Stimulated activated CD4-positive, alpha-beta T cell treated with anti-CD3 and anti-CD28 coated beads, TNF-alpha, amount 100 ng/mL, for 24 hours (primary cell): ENCODE data around the gene ROBO4.

ENCODE experiments used
- DNase-seq, 3 experiments: peaks; one replicate each; pipeline ENCODE4 v3.0.0-alpha.2; 2020; ENCODE audit warnings: low read depth in 3 of 3

The ROBO4 gene

DNA sequence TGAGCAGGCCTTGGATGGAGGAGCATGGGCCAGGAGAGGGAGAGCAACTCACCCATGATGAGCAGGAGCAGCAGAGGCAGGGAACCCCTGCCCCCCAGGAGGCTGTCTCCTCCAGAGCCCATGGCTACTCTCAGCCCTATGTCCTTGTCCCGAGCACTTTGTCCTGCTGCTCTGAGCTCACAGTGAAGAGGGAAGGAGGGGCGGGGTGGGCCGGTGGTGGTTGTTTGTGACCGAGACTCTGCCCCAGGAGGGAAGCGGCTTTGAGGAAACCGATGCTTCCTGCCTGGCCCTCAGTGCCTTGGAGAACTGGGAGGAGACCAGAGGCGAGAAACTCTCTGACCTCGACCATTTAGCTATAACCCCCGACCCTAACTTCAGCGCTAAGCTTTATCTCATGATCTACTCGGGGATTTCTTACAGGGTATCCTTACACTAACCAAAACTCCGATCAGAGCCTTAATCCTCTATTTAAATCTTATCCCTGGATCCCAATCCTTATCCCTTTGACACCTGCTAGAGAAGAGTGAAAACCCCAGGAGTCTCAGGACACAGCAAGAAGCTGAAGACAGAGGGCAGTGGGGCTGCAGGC lies at the start of gene ROBO4:
Gene ROBO4, minus strand, starts transcription at position 192 of the 589 bp plus-strand sequence. Its CDS starts 70 bp downstream, at position 122.
- no peak for DNase-seq

DNA sequence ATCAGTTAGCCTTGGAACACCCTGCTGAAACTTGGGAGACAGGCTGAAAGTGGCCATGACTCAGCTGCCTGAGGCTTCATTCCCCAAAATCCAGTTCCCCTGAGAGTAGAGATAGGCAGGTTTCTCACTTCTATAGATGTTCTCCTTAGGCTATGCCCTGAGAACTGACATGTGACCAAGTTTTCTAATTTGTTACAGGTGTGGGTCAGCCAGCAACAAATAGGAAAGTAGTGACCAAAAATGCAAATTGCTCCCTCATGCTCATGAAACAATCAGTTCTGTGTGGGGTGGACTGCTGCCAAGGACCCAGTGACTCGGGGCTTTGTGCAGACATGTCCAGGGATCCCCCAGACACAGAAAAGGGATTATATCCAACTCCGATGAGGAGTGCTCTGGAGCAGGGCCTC lies 49.1 kb upstream of the ROBO4 start:
- no peak for DNase-seq

DNA sequence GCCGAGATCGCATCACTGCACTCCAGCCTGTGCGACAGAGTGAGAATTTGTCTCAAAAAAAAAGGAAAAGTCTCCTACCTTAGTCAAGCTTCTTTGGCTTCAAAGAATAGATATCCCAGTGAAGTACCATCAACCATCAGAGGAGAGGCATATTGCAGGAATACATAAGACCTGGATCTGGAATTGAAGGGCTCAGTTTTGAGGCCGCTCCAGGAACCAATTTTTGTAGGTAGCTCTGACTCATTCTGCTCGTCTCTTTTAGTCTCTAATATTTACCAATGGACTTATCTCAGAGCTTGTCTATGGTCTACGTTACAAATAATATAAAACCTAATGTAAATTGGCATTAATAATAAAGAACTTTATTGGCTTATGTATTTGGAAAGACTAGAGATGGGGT lies 48.2 kb upstream of the ROBO4 start:
- DNase-seq, result no peak

DNA sequence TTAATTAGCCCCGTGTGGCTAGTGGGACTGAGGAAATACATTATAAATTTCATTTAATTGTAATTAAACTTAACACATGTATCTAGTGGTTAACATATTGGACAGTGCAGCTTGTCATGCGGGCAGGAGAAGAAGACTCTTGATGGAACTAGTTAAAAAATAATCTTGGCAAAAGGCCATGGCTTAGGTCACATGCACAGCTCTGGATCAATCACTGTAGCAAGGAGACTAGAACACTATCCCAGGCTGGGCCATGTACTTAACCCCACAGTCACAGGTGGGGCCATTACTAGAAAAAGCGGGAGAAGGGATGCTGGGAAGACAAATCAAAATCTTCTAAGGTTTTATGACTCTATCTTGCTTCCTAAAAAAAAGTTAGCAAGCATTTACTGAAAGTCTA lies 46.9 kb upstream of the ROBO4 start:
- DNase-seq, result no peak

DNA sequence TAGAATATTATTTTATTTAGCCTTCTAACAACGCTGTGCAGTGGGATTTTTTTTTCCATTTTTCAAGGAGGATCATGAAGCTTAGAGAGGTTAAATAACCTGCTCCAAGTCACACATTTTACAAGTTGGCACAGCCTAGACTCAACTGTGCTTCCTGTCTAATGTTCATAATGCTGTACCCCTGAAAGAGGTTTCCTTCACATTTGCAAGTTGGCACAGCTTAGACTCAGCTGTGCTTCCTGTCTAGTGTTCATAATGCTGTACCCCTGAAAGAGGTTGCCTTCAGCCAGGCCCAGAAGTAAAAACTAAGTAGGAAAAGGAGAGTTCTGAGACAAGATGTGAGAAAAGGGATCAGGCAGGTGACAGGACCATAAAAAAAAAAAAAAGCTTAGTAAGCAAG lies 46.1 kb upstream of the ROBO4 start:
- DNase-seq, result no peak

DNA sequence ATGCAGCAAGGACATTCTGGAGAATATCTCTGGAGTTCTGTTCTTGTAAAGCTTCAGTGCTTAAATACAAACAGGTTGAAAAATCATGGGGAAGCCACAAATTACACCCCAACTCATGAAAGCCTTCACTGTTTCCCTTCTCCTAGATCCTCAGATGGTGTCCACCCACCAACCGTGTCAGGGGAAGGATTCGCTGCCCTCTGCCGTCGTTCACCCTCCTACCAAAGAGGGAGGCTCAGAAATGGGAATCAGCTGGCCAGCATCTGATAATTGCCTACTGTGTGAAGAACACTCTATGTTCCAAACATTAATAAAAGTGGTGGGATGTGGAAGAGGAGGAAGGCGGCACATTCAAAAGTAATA lies 45.6 kb upstream of the ROBO4 start:
- DNase-seq, result no peak

DNA sequence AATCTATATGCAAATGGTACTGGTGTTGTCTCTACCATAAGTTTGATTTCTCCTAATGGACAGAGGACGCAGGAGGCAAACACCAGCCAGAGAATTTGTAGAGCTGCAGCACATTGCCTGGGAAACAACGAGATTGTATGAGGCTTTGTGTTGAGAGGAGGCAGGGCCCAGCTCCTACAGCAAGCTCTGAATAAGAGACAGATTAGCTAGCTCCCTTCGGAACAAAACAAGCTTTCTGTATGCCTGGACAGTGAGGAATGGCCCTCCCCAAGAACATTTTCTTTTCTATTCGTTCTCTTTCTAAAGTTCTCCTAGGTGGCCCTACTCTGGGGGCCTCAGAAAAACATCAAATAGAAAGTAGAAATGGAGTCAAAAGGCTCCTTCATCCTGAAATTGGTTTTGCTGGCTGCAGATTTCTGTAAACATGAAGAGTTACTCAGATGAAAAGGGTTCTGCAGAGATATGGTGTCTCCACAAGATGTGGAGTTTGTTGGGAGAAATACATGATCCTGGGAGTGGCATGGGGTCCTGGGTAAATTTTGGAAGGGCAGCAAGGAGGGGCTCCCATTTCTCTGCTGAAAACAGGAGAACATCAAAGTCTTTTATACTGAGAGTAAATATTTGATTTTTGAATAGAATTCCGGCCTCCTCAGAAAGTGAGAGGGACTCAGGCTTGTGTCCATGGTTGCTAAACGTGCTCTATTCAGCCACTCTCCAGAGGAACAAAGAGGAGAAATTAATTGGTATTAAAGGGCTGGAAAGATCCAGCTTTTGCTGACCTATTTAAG lies 45.0 kb upstream of the ROBO4 start:
- no peak for DNase-seq

DNA sequence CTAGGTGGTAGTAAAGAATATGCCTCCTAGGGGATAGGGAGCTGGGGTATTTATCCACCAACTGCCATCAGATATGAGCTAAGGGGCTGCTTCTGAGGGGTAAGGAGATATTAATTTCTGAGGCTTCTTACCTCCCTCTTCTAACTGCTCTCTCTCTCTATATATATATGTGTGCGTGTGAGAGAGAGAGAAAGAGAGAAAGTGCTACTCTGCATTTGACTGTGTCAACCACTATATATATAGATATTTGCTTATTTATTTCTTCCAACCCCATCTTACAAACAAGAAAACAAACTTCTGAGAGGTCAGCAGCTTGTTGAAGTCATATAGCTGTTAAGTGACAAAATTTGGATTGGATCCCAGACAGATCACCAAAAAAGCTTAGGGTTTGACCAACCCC lies 44.0 kb upstream of the ROBO4 start:
- DNase-seq, result no peak

DNA sequence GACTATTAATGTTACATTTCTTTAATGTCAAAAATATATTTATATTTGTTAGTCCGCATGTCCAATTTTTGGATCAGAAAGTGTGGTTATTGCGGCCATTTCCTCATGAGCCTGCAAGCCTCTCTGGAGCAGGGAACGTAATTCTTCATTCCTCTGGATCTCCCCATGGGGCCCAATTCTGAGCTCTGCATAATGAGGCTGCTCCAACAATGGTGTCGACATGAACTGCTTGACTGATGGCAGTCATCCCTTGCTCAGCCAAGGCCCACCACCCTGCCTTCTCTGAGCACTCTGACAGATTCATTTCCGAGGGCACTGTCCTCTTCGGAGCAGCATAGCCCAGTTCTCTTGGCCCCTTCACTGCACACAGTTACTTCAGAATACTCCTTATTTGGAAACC lies 41.3 kb upstream of the ROBO4 start:
- DNase-seq, result no peak

DNA sequence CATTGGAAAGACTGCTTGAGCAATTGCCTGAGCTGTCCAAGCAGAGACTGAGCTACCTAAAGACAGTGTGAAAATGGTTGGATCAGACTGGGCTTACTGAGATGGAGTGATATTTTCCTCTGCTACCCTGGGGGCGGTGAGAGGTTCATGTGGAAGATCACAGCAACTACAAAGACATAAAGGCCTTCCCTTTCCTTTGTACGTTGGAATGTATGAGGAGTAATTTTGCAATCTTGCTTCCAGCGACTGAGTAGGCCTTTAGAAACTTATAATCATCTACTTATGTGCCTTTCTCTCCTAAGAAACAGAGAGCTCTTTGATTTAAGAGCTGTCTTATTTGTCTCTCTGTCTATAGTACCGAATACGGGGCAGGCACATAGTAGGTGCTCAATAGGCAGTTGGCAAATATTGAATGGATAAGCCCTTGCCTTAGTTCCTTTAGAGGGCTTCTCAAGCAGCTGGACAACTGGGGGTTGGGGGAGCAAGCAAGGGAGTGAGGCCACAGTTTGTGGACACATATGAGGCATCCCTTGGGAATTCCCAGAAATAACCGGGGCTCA lies 40.6 kb upstream of the ROBO4 start:
- no peak for DNase-seq

DNA sequence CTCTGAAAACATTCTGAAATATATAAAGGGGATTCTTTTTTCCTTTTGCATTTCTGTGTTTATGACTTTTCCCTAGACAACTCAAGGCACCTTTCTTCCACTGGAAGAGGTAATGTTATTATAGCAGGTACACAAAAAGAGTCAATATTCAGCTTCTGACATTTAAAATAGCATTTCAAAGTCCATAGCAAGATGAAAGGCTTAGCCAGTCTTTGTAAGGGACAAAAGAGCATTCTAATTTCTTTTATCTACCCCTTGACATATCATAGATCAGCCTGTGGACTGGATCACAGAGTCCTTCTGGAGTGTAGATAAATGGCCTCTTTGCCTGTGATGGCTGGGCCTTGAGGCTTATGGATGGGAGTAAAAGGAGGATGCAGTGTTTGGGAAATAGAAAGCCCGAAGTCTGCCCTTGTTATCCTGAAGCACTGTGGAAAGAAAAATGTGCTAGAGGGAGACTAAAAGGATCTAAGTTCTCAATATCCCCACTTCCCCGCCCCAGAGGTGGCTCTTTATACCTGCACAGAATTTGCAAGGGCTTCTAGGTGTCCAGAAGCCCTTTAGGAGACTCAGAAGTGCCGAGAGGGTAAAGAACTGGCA lies 39.8 kb upstream of the ROBO4 start:
- no peak for DNase-seq

DNA sequence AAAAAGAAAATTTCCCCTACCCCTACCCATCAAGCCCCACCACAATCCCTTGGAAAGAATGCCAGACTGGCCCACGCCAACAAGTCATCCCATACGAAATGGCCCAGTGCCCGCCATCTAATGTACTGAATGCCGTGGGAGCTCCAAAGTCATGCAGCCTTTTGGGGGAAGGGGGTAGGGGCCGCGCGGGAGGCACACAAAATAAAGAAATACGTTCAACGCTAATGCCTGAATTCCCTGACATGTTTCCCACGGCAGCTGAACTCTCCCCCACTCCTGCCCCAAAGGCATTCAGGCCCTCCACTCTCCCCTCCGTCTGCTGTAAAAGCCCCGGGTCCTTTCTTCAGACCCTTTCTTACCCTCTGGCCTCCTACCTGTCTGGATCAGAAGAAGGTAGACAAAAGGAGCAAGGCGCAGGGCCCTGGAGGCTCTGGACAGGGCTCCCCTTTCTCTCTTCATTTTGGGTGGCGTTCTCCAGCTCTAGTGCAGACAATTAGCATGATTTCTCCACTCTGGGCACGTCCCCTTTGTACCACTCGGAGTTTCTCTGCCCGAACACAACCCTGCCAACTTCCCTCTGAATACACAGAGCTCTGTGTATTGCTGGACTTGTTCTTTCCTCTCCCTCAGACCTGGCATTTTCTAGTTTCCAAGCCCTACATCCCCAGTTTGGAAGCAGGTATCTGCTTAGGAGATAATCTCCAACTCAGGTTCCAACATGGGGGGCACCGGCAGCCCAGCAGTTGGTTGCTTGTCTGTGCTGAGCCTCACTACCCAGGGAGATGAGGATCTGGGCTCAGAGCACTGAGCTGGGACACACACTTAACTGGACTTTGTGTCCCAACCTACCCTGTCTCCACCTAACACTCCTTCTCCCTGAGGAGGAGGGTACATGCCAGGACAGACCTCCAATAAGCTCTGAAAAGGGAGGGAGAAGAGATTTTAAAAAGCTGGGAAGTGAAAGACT lies 38.2 kb upstream of the ROBO4 start, which contains the start of gene HEPACAM:
Gene HEPACAM, minus strand, starts transcription at position 500 of the 967 bp plus-strand sequence. Its CDS starts 41 bp downstream, at position 459.
- DNase-seq, result no peak

DNA sequence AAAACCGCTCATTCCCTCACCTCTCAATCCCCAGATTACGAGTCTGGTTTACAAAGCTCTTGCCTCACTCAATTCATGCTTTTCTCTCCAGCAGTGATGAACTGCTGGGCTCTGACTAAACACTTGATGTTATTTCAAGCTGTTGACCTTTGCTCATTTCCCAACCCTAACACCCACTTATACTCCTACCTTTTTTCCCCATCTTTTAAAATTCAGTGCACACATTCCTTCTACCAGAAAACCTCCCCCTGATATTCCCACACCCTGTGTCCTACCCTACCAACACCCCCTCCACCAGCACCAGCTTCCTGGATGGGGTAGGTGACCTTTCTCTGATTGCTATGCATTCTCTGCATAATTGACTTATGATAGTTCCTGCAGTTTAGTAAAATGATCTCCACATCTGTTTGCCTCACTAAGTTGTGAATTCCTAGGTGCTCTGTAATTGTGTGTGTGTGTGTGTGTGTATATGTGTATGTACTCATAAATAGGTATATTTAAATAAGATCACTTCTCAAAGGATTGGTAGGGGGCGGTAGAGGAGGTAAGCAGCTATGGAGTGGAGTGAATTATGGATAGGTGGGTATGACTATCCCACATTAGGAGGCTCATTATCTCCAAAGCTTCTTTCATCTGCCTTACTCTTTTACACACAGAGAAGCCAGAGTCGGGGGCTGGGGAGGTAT lies 37.3 kb upstream of the ROBO4 start:
- no peak for DNase-seq

DNA sequence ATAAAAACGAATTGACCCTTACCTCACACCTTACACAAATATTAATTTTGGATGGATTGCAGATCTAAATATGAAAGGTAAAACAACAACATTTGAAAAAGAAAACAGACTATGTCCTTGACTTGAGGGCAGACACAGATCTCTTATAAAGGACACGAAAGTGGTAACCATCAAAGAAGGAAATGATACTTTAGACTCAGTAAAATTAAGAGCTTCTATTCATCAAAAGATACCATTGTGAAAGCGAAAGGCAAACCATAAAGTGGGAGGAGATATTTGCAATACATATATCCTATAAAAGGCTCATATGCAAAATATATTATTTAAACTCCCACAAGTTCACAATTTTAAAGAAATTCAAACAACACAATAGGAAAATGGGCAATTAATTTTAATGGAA lies 33.1 kb upstream of the ROBO4 start:
- DNase-seq, result no peak

DNA sequence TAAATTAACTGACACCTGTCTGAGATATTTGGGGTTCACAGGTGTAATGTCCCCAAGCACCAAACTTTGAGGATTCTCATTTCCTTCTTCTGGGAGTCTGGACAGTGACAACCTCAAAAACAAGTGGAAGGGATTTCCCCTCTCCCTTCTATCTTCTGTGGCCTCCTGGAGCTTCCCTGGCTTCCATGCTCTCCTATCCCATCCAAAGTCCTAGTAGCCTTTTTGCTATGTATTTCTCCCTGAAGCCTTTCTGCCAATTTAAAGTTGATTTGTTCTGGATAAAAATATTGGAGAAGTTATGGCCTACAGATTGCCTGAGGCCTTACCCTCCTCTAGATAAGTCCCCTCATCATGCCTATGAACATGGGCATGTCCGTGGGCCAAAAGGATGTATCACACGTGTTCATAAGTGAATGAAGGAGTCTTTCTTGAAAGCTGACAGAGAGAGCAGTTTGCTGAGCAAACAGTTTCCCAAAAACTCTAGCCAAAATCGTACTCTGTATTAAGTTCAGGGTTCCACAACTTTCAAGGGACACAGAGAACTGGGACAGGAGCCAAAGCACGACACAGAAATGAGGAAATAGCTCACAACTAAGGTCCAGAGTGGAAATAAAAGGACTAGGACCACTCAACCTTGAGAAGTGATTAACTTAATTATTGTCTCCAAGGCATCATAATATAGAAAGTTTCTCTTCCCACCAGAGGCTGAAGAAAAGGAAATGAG lies 31.4 kb upstream of the ROBO4 start:
- DNase-seq, result no peak

DNA sequence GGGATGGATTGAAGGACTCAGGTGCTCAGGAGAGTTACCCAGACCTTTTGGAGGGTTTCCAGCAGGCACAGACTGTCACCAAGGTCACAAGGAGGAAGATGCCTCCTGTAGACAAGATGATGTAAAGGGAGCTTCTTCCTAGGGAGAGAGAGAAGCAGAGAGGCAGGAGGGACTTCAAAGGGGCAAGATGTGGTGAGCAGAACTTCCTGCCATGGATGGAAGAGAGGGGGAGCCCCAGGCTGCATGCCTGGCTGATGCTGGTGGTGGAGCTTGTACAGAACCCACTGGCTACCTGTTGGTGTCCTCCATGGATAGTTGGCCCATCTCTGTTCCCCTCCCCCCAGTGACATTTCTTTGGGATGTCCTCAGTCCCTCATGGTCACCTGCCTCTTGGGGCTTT lies 25.6 kb upstream of the ROBO4 start:
- no peak for DNase-seq

DNA sequence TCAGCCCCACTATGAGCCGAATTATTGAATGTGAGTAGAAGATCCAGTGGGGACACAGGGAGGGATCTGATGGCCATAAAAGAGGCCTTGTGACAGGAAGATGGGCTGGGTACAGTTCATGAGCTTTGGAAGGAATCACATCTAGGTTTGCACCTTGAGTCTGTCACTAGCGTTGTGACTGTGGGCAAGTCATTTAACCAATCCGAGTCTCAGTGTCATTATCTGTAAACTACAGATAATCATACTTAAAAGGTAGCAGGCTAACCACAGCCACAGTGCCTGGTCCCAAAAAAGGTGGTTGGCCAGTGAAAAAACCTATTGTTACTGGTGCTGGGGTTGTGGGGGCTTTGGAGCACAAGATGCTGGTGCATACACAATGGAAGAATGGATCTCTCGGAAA lies 25.2 kb upstream of the ROBO4 start:
- no peak for DNase-seq

DNA sequence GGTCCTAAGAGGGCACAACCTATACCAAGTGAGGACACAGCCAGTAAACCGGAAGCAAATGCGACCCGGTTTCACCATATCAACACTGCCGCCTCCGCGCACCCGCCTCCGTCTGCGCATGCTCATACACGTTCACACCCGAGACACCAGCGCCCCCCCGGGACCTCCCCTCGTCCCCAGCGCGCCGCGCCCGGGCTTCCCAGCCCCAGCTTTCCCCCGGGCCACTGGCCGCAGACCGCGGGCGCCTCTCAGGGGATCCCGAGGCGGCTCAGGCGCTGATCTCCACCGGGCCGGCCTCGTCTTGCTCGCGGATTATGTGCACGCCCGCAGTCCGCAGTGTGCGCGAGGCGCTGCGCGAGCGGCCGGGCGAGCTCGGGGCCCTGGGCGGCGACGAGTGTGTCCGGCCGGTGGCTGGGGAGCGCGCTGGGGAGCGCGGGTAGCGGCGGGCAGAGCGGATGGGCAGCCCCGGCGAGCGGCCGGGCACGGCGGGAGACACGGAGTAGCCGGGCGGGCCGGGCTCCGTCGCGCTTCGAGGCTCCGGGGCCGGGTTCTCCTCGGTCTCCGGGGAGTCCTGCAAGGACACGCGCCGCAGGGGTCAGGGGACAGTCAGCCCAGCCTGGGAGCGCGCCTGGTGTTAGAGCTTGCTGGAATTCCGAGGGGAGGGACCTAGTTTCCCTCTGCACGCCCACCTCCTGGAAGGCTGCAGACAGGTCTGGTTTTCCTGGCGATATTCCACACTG lies 23.4 kb upstream of the ROBO4 start:
- DNase-seq, result peak; percentile 52 to 79 (median 56)

DNA sequence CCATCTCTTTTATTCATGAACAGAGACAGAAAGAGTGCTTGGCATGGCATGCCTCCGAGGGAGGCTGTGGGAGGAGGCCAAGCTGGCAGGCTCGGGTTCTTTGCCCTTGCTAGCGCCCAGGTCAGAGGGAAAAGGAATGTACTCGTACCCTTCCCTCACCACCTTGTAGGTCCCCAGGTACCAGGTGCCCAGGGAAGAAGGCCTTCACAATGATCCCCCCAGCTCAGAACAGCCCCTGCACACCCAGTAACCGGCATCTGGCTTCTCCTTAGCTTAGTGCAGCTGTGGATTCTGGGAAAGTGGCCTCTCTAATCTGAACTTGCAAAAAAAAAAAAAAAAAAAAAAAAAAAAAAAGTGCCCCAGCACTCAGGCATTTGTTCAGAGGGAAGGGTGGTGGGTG lies 22.7 kb upstream of the ROBO4 start:
- DNase-seq, result no peak

DNA sequence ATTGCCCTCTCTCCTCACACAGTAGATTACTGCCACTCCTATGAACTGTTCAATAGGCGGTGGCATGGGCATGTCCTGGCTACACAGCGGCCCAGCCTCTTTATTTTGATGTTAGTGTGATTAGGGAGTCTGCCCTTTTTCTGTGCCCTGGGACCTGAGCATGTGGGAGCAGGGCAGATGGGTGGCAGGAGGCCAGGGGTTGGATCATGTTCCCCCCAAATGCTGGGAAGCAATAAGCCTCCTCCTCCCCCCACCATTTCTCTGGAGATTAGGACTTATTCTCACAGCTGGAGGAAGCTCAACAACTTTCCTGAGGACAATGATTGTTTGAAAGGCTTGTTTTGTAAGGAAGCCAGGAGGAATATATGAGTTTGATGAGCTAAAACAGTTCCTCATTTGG lies 22.2 kb upstream of the ROBO4 start:
- DNase-seq, result no peak
